Nephron progenitor cell (in vitro differentiated cells): Measurements from ENCODE around the gene ANKZF1.

Source experiments
- DNase-seq: peaks from one replicate; pipeline ENCODE4 v3.0.0; 2021
- H3K27ac Mint-ChIP-seq: 2 replicates; pipeline ENCODE4 v1.8.0; 2021; ENCODE audit warnings: mild to moderate bottlenecking, moderate library complexity, mixed read lengths
- H3K27me3 Mint-ChIP-seq: 2 replicates; pipeline ENCODE4 v1.8.0; 2021; ENCODE audit warnings: mild to moderate bottlenecking, low read depth, mixed read lengths; ENCODE audit not compliant: poor library complexity
- H3K36me3 Mint-ChIP-seq: 2 replicates; pipeline ENCODE4 v1.8.0; 2021; ENCODE audit warnings: low read depth, mixed read lengths
- H3K4me1 Mint-ChIP-seq: 2 replicates; pipeline ENCODE4 v1.8.0; 2021; ENCODE audit warnings: mixed read lengths
- H3K4me3 Mint-ChIP-seq: 2 replicates; pipeline ENCODE4 v1.8.0; 2021; ENCODE audit warnings: mild to moderate bottlenecking, moderate library complexity, mixed read lengths
- H3K9me3 Mint-ChIP-seq: 2 replicates; pipeline ENCODE4 v1.8.0; 2021; ENCODE audit warnings: mild to moderate bottlenecking, moderate library complexity, mixed read lengths
- CTCF ChIP-seq: fragments of 200-600 bp; sonication (generic); IDR thresholded peaks from 2 replicates; pipeline ENCODE4 v1.5.0; 2021; ENCODE audit warnings: antibody characterized with exemption

The ANKZF1 gene

DNA sequence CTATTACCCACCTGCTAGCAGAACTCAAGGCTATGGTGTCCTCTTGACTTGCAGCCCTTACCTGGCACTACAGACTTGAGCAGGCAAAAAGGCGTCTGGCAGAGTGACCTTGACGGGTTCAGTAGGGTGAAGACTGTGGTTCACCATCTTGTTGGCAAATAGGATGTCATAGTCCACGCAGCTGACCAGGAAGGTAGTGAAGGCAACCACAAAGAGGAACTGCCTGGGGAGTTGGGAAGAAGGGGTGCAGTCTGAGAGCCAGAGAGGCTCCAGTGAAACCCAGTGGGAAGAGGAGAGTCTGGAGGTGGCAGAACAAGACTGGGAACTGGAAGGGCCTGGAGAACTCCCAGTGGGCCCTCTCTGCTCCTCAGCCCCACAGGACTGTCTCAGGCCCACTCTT is 4.3 kb upstream of the ANKZF1 start:
- peak overlapping the region; percentile 82 for H3K27ac Mint-ChIP-seq
- H3K4me3 Mint-ChIP-seq: no peak overlapping the region
- H3K27me3 Mint-ChIP-seq: peaks cover 7% of the 10 kb centered on the region
- DNase-seq: no peak
- TF ChIP-seq CTCF: no peak
- peaks cover 22% of the 10 kb centered on the region for H3K4me1 Mint-ChIP-seq
- peaks cover 40% of the 10 kb centered on the region for H3K36me3 Mint-ChIP-seq
- H3K9me3 Mint-ChIP-seq: no peaks in the 10 kb centered on the region

DNA sequence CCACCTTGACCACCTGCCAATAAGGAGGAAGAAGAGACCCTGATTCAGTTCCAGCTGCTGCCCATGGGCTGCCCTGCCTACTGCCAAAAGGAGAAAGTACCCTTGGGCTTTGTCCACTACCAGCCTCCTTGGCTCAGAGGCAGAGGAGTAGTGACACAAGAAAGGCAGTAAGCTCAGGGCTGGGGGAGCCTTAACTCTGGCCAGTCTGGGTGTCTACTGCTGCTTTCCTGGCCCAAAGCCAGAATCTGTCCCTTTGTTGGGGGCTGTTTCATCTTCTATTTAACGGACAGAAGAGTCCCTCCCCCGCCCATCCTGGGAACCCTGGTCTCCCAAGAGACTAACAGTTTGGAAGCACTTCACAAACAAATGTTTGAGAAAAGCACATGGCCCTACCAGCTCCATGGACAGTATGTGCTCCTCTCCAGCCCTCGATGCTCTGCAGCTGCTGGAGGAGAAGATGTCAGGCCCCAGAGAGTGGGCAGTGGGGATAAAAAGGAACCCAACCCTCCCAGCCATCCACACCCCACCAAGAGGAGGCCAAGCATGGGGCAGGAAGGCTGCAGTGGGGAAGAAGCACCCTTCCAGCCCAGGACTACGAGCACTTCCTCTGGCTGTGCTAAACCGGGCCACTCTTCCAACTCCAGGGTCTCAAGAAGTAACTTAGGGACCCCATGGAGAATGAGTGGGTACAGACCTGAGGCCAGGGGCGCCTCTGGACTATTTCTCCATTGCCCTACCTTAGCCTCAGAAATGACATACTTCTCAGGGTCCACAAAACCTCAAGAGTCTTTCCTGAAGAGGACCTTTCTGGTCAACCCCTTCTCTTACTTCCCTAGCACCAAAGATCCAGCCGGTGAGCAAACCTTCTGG is 1.3 kb upstream of the ANKZF1 start:
- TF ChIP-seq CTCF: no peak
- Mint-ChIP-seq H3K9me3 (no peaks in the 10 kb centered on the region), H3K27me3 (peaks cover 7% of the 10 kb centered on the region), H3K4me3 (peak overlapping the region; percentile 84), H3K36me3 (peaks cover 48% of the 10 kb centered on the region), H3K4me1 (peaks cover 41% of the 10 kb centered on the region), H3K27ac (peak overlapping the region; percentile 42)
- no peak for DNase-seq

- peak overlapping the region; percentile 84 for H3K4me3 Mint-ChIP-seq
- peaks cover 7% of the 10 kb centered on the region for H3K27me3 Mint-ChIP-seq
- H3K36me3 Mint-ChIP-seq: peaks cover 48% of the 10 kb centered on the region
- peaks cover 41% of the 10 kb centered on the region for H3K4me1 Mint-ChIP-seq
- no peak overlapping the region for H3K27ac Mint-ChIP-seq
- no peaks in the 10 kb centered on the region for H3K9me3 Mint-ChIP-seq
- no peak for DNase-seq
- TF ChIP-seq CTCF: no peak
Observed at GRCh38 chr2:219228911-219229304, 698 bp upstream of the ANKZF1 start.

DNA sequence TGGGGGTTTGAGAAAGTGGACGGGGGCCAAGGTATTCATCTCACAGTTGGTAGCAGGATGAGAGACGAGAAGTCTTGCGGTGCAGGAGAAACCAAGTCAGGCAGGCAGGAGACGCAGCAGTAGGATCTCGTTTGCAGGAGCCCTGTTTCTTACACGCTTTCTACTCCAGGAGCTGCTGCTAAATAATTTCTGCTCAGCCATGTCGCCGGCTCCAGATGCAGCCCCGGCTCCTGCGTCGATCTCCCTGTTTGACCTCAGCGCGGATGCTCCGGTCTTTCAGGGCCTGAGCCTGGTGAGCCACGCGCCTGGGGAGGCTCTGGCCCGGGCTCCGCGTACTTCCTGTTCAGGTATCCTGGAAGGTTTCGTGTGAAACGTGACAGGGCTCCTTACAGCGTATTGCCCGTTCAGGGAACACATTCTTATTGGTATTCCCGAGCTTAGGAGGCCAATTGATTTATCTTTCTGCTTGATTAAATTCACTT is 494 bp downstream of the ANKZF1 start:
- peaks cover 41% of the 10 kb centered on the region for H3K4me1 Mint-ChIP-seq
- DNase-seq: peak; percentile 61
- peak overlapping the region; percentile 99 for H3K27ac Mint-ChIP-seq
- H3K27me3 Mint-ChIP-seq: peaks cover 7% of the 10 kb centered on the region
- TF ChIP-seq CTCF: no peak
- H3K9me3 Mint-ChIP-seq: no peaks in the 10 kb centered on the region
- peaks cover 50% of the 10 kb centered on the region for H3K36me3 Mint-ChIP-seq
- peak overlapping the region; percentile 96 for H3K4me3 Mint-ChIP-seq

- Mint-ChIP-seq H3K27me3 (no peaks in the 10 kb centered on the region), H3K9me3 (no peaks in the 10 kb centered on the region), H3K4me1 (peaks cover 24% of the 10 kb centered on the region), H3K27ac (no peak overlapping the region), H3K4me3 (no peak overlapping the region), H3K36me3 (peaks cover 55% of the 10 kb centered on the region)
- TF ChIP-seq CTCF: no peak
- no peak for DNase-seq
Observed at GRCh38 chr2:219234331-219234730, 4.7 kb downstream of the ANKZF1 start.

DNA sequence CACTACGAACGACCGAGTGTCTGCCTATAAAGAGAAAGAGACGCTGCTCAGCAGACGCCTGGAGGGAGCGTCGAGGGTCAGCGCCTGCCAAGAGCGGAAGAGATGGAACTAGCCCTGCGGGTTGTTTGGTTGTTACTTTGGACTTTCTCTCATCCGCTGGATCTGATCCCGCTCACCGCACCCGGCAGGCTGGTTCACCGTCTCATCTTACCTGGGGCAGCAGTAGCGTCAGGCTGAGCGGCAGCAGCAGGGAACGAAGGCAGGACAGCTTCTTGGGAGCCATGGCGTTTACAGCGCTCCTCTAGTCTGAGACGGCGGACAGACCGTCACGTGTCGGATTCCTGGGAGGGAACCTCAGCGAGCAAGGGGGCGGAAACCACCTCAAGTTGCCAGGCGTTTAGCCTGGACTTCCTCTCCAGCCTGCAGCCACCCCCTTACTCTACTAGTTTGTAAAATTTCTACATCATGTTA is 13.7 kb downstream of the ANKZF1 start:
- Mint-ChIP-seq H3K27ac (peak overlapping the region; percentile 85), H3K9me3 (no peaks in the 10 kb centered on the region), H3K4me1 (peaks cover 41% of the 10 kb centered on the region), H3K4me3 (peak overlapping the region; percentile 54), H3K27me3 (peaks cover 7% of the 10 kb centered on the region), H3K36me3 (peaks cover 4% of the 10 kb centered on the region)
- peak; percentile 19 for DNase-seq
- TF ChIP-seq CTCF: no peak
